HL-60 (cell line): ENCODE data around the gene ATG5.

Source experiments
- GABPA ChIP-seq: IDR thresholded peaks from 2 replicates; pipeline ENCODE4 v1.6.1; 2012; ENCODE audit warnings: low read depth
- POLR2AphosphoS5 ChIP-seq: IDR thresholded peaks from 2 replicates; pipeline ENCODE4 v1.6.1; 2012; ENCODE audit warnings: low read depth
- TF ChIP-seq, protein P1 (sequence below): IDR thresholded peaks from one replicate; pipeline ENCODE4 v1.5.1; 2011; ENCODE audit warnings: low read length, control low read depth, inconsistent platforms; ENCODE audit not compliant: insufficient read depth
- TF ChIP-seq, protein P2 (sequence below): IDR thresholded peaks from 2 replicates; pipeline ENCODE4 v1.6.1; 2012; ENCODE audit warnings: low read depth; ENCODE audit not compliant: insufficient replicate concordance

DNA sequence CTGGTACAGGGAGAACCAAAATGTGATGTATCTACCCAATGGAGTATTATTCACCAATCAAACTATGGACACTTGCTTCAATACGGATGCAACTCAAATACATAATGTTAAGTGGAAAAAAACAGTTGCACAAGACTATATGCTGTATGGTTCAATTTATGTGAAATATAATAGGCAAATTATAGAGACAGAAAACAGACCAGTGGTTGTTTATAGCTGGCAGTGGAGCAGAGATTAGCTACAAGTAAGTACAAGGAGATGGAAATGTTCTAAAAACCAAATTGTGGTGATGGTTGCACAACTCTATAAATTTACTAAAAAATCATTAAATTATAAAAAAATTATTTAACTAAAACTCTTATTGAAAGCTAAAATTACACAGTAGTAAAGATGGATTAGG is 126.2 kb downstream of the ATG5 start:
- TF ChIP-seq, protein P1, sequence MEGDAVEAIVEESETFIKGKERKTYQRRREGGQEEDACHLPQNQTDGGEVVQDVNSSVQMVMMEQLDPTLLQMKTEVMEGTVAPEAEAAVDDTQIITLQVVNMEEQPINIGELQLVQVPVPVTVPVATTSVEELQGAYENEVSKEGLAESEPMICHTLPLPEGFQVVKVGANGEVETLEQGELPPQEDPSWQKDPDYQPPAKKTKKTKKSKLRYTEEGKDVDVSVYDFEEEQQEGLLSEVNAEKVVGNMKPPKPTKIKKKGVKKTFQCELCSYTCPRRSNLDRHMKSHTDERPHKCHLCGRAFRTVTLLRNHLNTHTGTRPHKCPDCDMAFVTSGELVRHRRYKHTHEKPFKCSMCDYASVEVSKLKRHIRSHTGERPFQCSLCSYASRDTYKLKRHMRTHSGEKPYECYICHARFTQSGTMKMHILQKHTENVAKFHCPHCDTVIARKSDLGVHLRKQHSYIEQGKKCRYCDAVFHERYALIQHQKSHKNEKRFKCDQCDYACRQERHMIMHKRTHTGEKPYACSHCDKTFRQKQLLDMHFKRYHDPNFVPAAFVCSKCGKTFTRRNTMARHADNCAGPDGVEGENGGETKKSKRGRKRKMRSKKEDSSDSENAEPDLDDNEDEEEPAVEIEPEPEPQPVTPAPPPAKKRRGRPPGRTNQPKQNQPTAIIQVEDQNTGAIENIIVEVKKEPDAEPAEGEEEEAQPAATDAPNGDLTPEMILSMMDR: no peak
- TF ChIP-seq POLR2AphosphoS5 (no peak), GABPA (no peak)
- TF ChIP-seq, protein P2, sequence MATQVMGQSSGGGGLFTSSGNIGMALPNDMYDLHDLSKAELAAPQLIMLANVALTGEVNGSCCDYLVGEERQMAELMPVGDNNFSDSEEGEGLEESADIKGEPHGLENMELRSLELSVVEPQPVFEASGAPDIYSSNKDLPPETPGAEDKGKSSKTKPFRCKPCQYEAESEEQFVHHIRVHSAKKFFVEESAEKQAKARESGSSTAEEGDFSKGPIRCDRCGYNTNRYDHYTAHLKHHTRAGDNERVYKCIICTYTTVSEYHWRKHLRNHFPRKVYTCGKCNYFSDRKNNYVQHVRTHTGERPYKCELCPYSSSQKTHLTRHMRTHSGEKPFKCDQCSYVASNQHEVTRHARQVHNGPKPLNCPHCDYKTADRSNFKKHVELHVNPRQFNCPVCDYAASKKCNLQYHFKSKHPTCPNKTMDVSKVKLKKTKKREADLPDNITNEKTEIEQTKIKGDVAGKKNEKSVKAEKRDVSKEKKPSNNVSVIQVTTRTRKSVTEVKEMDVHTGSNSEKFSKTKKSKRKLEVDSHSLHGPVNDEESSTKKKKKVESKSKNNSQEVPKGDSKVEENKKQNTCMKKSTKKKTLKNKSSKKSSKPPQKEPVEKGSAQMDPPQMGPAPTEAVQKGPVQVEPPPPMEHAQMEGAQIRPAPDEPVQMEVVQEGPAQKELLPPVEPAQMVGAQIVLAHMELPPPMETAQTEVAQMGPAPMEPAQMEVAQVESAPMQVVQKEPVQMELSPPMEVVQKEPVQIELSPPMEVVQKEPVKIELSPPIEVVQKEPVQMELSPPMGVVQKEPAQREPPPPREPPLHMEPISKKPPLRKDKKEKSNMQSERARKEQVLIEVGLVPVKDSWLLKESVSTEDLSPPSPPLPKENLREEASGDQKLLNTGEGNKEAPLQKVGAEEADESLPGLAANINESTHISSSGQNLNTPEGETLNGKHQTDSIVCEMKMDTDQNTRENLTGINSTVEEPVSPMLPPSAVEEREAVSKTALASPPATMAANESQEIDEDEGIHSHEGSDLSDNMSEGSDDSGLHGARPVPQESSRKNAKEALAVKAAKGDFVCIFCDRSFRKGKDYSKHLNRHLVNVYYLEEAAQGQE: no peak
